Effector CD8-positive, alpha-beta T cell (primary cell): ENCODE results near the gene ZNF154.
A peak's percentile ranks its signal among the peaks of the same experiment; 100 is the strongest.
"Not testable (repeated sequence)": the region's sequence is repeated elsewhere in the genome, so short reads cannot be mapped to it uniquely, and the experiment has no call there.

Experiments used
- DNase-seq: peaks from one replicate; lab custom pipeline; 2025; lab: John Stamatoyannopoulos, UW
- total RNA-seq, 4 experiments: gene quantifications; one replicate each; lab custom pipeline; 2026; lab: John Stamatoyannopoulos, UW

Gene ZNF154
- 8.6 to 18.4 (median 12.1) reads per million in 4 experiments for total RNA-seq

- DNase-seq: peak; percentile 36
These were observed at the start of gene ZNF154 for GRCh38 chr19:57708641-57709361. TSS of gene ZNF154 (minus strand) at chr19:57709204. CDS start at chr19:57708971, 233 bp downstream.

- no peak for DNase-seq
These were observed 48.9 kb upstream of the ZNF154 start for GRCh38 chr19:57757941-57758340.

GRCh38 chr19:57755031-57755430 is 46.0 kb upstream of the ZNF154 start:
- DNase-seq: no peak

GRCh38 chr19:57754091-57754673 is 45.2 kb upstream of the ZNF154 start:
- no peak for DNase-seq

- DNase-seq: no peak
These were observed 39.0 kb upstream of the ZNF154 start for GRCh38 chr19:57748029-57748428.

- no peak for DNase-seq
These were observed 38.4 kb upstream of the ZNF154 start for GRCh38 chr19:57747472-57747807.

- DNase-seq: peak; percentile 63
These were observed 37.8 kb upstream of the ZNF154 start, which contains the start of gene ZNF776 for GRCh38 chr19:57746580-57747471. TSS of gene ZNF776 (plus strand) at chr19:57746815. CDS start at chr19:57747059, 244 bp downstream.

- DNase-seq: not testable (repeated sequence)
These were observed 29.8 kb upstream of the ZNF154 start for GRCh38 chr19:57738770-57739169.

- DNase-seq: peak; percentile 14
These were observed 29.3 kb upstream of the ZNF154 start for GRCh38 chr19:57738320-57738719.

- no peak for DNase-seq
These were observed 11.9 kb upstream of the ZNF154 start for GRCh38 chr19:57720878-57721277.

- no peak for DNase-seq
These were observed 11.0 kb upstream of the ZNF154 start for GRCh38 chr19:57719901-57720519.

- DNase-seq: no peak
These were observed 10.4 kb upstream of the ZNF154 start for GRCh38 chr19:57719424-57719823.

- DNase-seq: no peak
These were observed 3.2 kb upstream of the ZNF154 start for GRCh38 chr19:57712222-57712621.

GRCh38 chr19:57709616-57710015 is 612 bp upstream of the ZNF154 start:
- no peak for DNase-seq

GRCh38 chr19:57706346-57706745 is 2.7 kb downstream of the ZNF154 start:
- no peak for DNase-seq

- DNase-seq: no peak
These were observed 7.4 kb downstream of the ZNF154 start for GRCh38 chr19:57701625-57702024.

- DNase-seq: no peak
These were observed 19.3 kb downstream of the ZNF154 start for GRCh38 chr19:57689750-57690149.

GRCh38 chr19:57688011-57688763 is 20.8 kb downstream of the ZNF154 start:
- DNase-seq: no peak

- no peak for DNase-seq
These were observed 21.5 kb downstream of the ZNF154 start for GRCh38 chr19:57687363-57688010.

GRCh38 chr19:57686727-57687126 is 22.3 kb downstream of the ZNF154 start:
- DNase-seq: no peak
